GM21447 (cell line): ENCODE measurements around the gene ADORA3.
A peak's percentile ranks its signal among the peaks of the same experiment; 100 is the strongest.

Experiments used
- ATAC-seq: cut with Tn5 transposase; IDR thresholded peaks from one replicate; pipeline ENCODE4 v1.9.1; 2021; ENCODE audit not compliant: unreplicated experiment

Gene ADORA3

DNA sequence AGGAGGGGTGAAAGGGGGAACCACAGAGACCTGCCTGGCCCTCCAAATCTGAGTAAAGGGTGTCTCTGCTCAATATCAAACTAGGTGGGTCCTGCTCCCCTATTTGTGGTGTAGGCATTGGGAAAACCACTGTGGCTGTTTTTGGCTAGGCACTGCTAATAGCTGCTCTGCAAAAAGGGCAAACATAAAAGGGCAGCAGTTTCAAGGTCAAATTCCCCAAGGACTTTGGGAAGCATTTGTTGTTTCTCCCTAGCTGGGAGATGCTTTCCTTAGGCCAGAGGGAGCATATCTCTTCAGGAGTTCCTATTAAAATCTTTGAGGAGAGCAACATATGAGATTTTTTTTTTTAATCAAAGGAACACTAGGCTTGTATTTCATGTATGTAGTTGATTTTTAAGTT lies 27.2 kb downstream of the ADORA3 start:
- no peak for ATAC-seq

DNA sequence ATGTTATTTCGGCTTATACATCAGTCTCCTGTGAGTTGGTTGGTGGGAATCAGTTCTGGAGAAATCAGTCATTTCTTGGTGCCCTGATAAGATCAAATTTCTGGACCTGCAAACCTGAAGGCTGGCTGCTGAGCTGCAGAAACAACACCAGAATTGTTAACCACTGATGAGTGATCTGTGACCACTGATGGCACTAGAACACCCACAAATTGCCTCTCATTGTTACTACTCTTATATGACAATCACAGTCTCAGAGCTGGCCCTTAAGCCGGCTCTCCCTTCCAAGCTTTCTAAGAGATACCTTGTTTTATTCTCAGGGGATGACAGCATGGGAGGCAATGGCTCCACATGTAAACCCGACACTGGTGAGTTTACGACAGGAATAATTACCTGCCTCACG lies 27.7 kb downstream of the ADORA3 start:
- ATAC-seq, result no peak

DNA sequence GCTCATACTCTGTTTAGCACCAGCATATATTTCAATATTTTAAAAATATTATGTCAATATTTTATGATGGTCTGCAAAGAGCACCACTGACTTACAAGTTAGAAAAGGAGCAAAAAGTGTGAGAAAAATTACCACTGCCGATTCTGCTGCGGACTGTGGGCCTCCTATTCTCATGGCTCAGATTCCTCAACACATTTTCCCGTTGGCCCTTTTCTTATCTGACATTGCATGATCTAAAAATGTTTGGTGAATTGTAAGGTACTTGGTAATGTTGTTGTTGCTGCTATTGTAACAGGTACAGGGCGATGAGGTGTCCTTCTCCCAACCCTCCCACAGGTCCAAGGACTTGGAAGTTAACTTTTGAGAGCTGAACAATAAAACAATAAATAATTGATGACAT lies 28.9 kb downstream of the ADORA3 start:
- no peak for ATAC-seq

DNA sequence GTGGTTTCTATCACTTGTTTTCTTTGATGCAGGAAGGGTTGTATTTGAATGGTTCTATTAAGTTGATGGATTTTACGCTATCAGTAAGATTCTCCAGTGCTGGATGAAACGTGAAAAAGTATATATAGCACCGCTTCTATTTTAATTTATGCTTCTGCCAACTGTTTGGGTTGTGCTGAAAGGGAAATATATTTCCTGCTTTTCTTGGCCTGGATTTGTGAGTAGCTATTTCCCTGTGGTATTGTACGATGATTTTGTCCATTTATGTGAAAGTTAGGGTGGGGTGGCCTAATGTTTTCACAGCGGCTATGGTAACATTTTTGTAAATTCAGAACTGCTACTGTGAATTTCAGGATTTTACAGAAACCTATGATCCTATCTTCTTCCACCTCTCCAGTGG lies 29.3 kb downstream of the ADORA3 start:
- ATAC-seq, result no peak

DNA sequence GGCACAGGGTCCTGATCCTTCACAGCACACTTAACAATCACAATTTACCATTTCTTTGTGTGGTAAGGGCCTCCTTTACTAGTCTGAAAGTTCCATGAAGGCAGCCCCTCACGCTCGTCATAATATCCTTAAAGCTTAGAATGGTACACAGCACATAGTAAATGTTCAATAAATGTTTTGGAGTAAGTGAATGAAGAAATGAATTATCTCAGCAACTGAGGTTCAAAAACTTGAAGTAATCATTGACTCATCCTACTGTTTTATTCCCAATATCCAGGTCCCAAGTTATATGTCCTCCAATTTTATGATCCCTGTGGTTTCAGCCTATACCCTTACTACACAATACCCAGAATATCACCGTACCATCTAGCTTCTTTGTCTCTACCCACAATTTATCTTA lies 31.9 kb downstream of the ADORA3 start:
- no peak for ATAC-seq

DNA sequence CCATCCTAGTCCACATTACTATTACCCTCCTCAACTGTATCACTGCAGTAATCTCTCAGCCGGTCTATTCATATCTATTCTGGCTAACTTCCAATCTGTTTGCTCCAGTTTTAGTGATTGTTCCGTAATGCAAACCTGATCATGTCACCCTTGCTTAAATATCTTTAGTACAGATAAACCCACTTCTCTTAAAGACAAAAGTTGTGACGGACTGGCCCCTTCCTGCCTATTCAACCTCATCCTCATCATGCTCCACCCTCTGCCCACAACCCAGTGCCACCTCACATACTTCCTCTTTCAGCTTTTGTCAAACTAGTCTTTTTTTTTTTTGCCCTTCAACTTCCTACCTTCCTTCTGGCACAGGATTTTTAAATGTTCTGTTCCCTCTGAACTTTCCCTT lies 32.4 kb downstream of the ADORA3 start:
- peak; percentile 67 for ATAC-seq

DNA sequence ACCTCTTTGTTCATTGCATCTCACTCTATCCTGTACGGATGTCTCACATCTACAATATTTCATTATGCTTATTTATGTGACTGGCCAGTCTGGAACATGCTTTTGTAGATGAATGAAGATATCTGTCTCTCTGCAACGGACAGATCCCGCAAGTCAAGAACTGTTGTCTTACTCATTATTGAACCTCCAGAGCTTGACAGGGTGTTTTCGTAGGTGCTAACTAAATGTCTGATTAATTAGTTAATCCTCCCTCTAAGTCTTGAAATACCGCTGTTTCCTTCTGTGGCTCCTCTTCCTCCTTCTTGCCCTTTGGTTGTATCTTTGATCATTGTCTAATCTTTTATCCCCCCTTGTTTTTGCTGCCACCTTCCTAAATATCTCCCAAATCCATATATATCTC lies 32.8 kb downstream of the ADORA3 start:
- ATAC-seq, result no peak

DNA sequence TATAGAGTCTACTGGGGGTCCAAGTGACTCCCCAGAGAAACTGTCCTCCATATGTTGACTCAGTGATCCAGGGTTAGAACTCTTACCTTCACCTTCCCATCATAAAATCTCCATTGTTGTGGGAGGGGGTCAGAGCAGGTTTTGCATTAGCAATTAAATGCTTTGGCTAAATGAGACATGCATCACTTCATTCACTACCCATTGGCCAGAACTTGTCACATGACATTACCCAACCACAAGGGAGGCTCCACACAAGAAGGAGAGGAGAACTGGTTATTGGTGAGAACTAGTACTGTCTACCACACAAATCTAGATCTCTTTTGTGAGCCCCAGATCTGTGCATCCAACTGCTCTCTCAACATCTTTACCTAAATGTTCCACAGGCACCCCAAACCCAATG lies 33.9 kb downstream of the ADORA3 start:
- no peak for ATAC-seq

DNA sequence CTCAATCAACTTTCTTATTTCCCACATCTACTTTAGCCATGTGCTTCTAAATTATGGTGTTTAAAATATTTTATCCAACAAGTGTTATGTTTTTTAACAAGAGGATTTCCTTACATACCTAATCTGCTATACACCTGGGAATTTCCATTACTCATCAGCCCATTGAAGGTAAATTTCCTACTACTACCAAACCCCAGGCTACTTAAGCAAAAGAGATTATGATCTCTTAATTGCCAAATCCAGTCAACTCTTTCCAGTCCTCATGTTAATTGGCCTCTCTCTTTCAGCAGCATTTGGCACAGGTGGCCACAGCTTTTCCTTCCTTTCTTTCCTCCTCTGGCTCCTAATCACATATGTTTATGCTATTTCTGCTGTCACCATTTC lies 34.7 kb downstream of the ADORA3 start:
- no peak for ATAC-seq

DNA sequence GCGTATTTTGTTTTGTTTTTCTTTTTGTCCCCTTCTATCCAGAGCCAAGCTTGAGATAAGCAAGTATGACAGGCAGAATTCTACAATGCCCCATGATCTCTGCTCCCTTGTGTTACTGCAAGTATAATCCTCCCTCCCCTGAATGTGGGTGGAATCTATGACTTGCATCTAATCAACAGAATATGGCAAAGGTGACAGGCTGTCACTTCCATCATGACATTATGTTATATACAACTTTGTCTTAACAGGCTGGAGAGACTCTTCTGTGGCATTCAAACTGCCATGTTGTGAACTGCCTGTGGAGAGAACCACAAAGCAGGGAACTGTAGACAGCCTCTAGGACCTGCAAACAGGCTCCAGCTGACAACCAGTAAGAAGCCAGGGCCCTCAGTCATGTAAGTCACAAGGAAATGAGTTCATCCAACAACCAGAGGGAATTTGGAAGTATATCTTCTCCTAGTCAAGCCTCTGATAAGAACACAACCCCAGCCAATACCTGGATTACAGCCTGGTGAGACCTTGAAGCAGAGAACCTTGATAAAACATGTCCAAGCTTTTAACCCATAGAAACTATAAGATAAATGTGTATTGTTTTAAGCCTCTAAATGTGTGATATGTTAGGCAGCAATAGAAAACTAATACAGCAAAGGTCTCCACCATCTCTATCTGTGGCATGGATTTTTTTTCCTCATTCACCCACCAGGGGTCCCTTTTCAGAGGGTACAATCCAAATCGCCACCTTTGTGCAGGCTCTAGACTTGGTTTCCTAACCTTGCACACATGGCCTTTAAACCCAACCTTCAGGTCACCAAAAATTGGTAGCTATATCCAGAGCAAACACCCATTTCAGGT lies 35.3 kb downstream of the ADORA3 start:
- no peak for ATAC-seq

DNA sequence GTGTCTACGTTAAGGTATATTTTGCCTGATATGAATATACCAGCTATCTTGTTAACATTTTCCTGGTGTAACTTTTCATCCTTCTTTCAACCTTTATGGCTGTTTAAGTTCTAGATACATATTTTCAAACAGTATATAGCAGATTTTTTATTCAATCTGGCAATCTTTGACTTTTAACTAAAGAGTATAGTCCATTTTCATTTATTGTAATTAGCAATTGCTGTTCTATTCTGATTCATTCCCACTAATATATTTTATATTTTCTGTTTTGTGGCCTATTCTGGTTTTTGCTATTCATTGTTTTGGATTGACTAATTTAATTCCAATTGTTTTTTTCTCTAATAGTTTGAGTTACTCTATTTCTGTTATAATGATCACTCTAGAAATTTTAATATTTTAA lies 37.0 kb downstream of the ADORA3 start:
- ATAC-seq, result no peak

DNA sequence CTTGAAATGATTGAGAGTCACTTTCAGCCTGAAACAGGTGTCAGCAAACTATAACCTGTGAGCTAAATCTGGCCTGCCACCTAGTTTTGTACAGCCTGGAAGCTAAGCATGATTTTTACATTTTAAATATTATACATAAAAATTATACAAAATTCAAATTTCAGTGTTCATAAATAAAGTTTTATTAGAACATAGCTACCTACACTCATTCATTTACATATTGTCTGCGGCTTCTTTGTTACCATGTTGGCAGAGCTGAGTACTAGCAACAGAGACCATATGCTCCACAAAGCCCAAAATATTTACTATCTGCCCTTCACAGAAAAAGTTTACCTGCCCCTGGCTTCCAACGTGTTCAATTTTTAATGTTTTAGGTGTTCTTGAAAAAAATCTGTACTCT lies 37.7 kb downstream of the ADORA3 start:
- ATAC-seq, result no peak

DNA sequence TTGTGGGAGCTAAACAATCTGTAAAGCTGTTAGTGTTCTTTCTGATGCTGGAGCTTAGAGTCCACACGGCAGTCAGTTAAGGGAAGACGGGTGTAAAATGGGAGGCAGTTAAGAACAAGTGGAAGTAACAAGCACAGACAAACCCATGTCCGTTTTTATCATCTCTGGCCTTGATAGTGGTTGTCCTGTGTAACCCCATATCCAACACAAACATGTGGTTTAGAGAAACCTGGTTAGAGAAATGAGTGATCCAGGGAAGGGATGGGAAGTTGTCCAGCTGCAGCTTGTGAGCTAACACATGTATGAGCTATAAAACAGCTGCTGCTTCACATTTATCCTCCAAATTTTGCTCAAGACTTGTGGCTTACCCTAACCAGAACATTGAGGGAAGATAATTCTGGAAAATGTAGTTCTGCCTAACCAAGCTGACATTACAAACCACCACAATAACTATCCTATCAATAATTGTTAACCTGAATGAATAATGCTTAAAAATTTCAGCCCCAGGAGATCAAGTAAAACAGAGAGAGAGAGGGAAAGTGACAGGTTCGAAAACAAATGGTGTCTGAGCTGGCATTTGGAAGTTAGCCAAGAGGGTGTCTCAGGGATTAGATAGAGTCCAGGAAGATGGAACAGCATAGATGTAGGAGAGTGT lies 40.3 kb downstream of the ADORA3 start:
- no peak for ATAC-seq

DNA sequence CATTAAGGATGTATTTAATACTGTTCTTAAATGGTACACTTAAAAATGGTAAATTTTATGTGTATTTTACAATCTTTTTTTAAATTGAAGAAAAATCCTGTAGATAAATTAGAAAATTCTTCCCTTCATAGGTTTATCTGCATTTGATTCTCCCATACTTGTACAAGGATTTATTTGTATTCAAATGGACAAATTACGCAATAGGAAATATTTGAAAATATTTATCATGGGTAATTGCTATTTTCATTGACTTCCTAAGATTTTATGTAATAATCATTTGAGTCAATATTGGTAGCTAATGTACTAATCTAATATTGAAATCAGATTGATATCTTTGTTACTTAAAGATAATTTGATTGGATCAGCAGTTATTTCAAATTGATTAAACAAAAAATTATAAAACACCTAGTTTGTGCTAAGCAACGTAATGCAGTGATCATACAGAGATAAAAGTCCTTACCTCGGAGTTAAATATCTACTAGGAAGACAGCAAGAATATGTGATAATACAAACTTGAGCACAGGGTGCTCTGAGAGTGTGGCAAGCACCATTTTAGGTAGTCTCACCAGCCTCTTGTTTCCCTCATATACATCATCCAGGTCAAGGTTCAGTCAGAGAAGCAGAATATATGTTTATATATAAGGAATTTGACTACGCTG lies 40.9 kb downstream of the ADORA3 start:
- ATAC-seq, result no peak

DNA sequence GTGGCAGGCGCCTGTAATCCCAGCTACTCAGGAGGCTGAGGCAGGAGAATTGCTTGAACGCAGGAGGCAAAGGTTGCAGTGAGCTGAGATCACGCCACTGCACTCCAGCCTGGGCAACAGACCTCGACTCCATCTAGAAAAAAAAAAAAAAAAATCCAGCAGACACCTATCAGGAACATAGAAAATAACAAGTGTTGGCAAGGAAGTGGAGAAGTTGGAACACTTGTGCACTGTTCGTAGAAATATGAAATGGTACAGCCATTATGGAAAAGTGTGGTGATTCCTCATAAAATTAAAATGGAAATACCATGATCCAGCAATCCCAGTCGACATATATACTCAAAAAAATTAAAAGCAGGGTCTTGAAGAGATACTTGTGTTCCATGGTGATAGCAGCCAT lies 41.7 kb downstream of the ADORA3 start:
- ATAC-seq, result no peak

DNA sequence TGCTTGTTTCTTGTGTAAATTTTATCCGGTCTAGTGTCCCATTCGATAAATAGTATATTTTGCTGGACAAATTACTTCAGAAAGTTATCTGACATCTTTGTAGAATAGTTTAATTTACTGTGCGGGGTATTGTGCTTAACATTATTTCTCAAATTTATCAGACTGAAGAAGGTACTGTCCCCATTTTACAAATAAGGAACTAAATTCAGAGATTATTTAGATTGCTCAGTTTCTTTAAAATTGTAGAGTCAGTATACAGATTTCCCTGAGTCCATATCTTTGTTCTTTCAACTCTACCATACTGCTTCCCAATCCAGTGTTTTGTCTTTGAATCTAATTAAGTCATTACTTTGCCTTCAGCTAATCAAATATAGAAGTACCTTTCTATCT lies 47.8 kb downstream of the ADORA3 start:
- no peak for ATAC-seq

DNA sequence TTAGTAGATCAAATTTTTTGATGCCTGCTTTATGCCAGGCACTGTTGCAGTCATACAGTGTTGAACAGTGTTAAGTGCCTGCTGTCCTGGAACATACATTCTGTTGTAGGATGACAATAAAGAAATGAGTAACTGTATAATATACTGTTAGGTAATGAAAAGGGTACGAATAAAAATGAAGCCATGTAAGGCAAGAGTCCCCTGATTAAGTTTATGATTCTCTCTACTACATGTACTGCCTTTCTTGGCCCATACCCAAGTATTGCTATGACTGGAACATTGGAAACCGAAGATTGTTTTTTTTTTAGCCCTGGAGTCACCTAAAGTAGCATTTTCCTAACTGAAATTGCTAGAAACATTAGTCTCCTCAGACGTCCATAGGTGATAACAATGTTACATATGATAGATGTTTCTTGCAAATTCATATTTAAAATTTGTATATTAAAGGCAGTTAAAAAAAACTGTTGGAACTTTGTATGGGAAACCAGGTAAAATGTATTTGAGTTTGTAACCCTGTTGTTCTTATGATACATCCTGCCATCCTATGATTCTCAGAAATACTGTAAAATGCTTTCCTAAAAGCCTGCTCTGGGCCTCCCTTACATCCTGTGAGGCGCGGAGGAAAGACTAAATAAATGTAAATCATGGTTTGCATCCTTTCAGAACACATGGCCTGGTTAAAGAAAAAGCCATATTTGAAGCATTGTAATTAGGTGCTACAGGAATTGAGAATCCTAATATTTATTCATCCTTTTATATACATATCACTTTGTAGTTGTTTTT lies 48.4 kb downstream of the ADORA3 start:
- ATAC-seq, result peak; percentile 80

DNA sequence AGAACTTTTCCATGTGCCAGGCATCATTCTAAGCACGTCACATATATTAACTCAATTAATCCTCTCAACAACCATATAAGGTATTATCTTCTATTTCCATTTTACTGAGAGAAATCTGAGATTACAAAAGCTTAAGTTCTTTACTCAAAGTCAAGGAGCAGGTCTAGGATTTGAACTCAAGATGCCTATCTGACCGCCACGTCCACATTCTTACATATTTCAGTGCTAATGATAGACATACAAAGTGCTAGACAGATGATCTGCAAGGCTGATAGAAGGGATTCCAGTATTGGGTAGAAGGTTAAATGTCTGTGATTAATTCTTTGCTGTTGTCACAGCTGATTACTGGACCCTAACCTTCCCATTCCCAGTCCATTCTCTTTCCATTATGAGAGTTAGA lies 49.7 kb downstream of the ADORA3 start:
- ATAC-seq, result no peak

DNA sequence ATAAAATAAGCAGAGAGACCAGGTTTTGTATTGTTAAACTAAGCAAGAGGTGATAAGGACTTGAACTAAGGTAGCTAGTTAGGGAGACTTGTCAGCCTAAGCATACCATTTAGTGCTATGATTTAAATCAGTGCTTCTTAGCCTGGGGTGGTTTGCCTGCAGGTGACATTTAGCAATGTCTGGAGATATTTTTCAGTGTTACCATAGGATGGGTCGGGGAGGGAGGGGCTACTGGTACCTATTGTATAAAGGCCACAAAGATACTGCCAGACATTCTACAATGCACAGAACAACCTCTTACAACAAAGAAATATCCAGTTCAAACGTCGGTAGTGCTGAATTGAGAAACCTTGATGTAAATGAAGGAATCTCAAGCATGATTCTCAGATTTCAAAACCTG lies 50.9 kb downstream of the ADORA3 start:
- ATAC-seq, result no peak

DNA sequence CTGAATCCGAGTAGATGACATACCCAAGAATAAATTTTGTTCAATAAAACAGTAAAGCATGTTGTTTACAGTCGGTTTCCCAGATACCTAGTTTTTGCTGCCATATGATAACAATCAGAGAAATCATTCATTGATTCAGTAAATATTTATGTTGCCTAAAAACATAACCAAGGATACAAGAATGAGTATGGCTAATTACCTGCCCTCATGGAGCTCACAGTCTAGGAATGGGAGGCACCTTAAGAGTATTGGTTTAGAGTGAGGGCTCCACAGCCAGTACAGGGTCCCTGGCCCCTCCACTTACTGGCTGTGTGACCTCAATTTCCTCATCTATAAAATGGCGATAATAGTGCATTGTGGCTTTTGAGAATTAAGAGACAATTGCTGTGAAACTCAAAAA lies 53.2 kb downstream of the ADORA3 start:
- no peak for ATAC-seq

DNA sequence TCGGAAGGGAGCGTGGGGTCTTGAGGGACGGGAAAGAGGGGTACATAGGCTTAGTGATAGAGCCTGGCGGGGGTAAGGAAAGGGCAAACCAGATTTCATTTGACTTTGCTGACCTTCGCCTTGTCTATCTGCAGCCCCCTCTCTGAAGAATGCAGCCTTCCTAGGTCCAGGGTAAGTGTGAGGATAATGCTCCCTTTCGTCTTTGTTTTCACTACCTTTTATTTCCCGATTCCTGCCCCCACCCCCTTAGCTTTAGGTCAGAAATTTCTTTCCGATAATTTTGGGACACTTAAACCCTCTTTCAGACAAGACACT lies 53.8 kb downstream of the ADORA3 start:
- no peak for ATAC-seq
